NCI-H1105 treated with DMSO at 0.1 percent for 48 hours (cell line): ENCODE measurements around the gene MEIKIN.
"Not testable (repeated sequence)": the region's sequence is repeated elsewhere in the genome, so short reads cannot be mapped to it uniquely, and the experiment has no call there.

Experiments used
- DNase-seq: peaks from one replicate; lab custom pipeline; 2025; lab: John Stamatoyannopoulos, UW

Gene MEIKIN

GRCh38 chr5:131810510-131811249, 134.8 kb downstream of the MEIKIN start:
- peak; percentile 0 for DNase-seq

- peak; percentile 85 for DNase-seq
Observed at GRCh38 chr5:131796793-131797693, 148.4 kb downstream of the MEIKIN start, which contains the start of gene FNIP1. TSS of gene FNIP1 (minus strand) at chr5:131797017. CDS start at chr5:131796921, 96 bp downstream.

- peak; percentile 11 for DNase-seq
Observed at GRCh38 chr5:131795879-131796792, 149.3 kb downstream of the MEIKIN start.

- no peak for DNase-seq
Observed at GRCh38 chr5:131795228-131795627, 150.2 kb downstream of the MEIKIN start.

- DNase-seq, result no peak
Observed at GRCh38 chr5:131794586-131794985, 150.9 kb downstream of the MEIKIN start.

GRCh38 chr5:131792896-131793295, 152.6 kb downstream of the MEIKIN start:
- DNase-seq, result no peak

GRCh38 chr5:131791866-131792265, 153.6 kb downstream of the MEIKIN start:
- DNase-seq, result no peak

- DNase-seq, result no peak
Observed at GRCh38 chr5:131790550-131790949, 154.9 kb downstream of the MEIKIN start.

GRCh38 chr5:131789765-131790164, 155.7 kb downstream of the MEIKIN start:
- no peak for DNase-seq

- DNase-seq, result no peak
Observed at GRCh38 chr5:131787736-131788135, 157.7 kb downstream of the MEIKIN start.

- no peak for DNase-seq
Observed at GRCh38 chr5:131786900-131787692, 158.4 kb downstream of the MEIKIN start.

GRCh38 chr5:131786036-131786435, 159.4 kb downstream of the MEIKIN start:
- no peak for DNase-seq

GRCh38 chr5:131783874-131784273, 161.6 kb downstream of the MEIKIN start:
- DNase-seq, result no peak

GRCh38 chr5:131783357-131783756, 162.1 kb downstream of the MEIKIN start:
- no peak for DNase-seq

- DNase-seq, result no peak
Observed at GRCh38 chr5:131782717-131783116, 162.7 kb downstream of the MEIKIN start.

- DNase-seq, result not testable (repeated sequence)
Observed at GRCh38 chr5:131778141-131778540, 167.3 kb downstream of the MEIKIN start.

GRCh38 chr5:131776450-131776849, 169.0 kb downstream of the MEIKIN start:
- no peak for DNase-seq

GRCh38 chr5:131774652-131775367, 170.7 kb downstream of the MEIKIN start:
- no peak for DNase-seq

- DNase-seq, result no peak
Observed at GRCh38 chr5:131773805-131774204, 171.7 kb downstream of the MEIKIN start.

- DNase-seq, result no peak
Observed at GRCh38 chr5:131771692-131772091, 173.8 kb downstream of the MEIKIN start.
